ENCODE measurements around the gene AP3S2.
"Not testable (repeated sequence)": the region's sequence is repeated elsewhere in the genome, so short reads cannot be mapped to it uniquely, and the experiment has no call there.

Gene AP3S2

DNA sequence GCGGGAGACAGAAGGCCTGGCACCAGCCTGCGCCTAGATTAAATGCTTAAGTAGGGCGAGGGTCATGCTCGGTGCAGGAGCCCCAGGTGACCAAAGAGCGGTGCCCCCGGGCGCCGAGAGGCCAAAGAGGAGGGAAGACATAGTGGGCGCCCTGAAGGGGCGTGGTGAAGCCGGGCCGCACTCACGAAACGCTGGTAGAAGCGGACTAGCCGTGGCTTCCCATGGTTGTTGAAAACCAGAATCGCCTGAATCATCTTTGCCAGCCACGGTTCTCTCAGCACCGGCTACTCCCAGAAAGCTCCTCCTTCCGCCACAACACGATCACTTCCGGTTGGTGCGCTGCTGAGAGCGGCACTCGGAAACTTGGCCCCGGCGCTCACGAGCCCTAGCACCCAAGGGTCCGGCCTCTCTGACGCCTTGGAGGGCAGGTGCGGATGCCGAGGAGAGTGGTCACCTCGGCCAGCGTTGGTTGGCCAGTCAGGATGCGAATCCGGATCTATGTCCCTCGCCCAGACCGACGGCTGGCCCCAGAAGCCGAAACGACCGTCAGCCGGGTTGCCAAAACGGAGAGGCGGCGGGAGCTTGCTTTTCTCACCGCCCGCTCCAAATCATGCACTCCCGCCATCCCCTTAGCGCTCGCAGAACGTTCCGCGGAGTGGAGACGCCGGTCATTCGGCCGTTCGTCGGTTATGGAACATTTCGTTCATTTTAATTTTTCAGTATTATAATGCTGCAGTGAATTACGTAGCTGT lies at the start of gene AP3S2:
Gene AP3S2 (minus strand): TSS at position 299 of the 752 bp plus-strand sequence. CDS start 45 bp downstream, at position 254.
- peak within 1 kb of the TSS; percentile 97 for H3K4me3 Mint-ChIP-seq
- no peaks in the 10 kb centered on the region for H3K36me3 Mint-ChIP-seq
- no peaks in the 10 kb centered on the region for H3K9me3 Mint-ChIP-seq (ENCODE audit: low read depth)
- H3K4me1 Mint-ChIP-seq (ENCODE audit: low read depth), result peaks cover 37% of the 10 kb centered on the region
- H3K27ac Mint-ChIP-seq, result peak within 1 kb of the TSS; percentile 92
- H3K27me3 Mint-ChIP-seq, result no peaks in the 10 kb centered on the region

DNA sequence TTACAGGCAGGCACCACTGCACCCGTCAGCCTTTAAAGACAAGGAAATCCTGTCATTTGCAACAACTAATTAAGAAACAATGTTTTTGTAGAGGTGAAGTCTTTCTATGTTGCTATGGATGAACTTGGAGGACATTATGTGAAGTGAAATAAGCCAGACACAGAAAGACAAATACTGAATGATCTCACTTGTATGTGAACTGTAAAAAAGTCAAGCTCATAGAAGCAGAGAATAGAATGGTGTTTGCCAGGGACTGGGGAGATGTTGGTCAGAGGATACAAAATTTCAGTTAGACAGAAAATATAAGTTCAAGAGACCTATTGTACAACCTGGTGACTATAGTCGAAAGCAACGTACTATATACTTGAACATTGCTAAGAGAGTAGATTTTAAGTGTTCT lies 46.1 kb upstream of the AP3S2 start:
- Mint-ChIP-seq H3K4me1 (ENCODE audit: low read depth) (peaks cover 14% of the 10 kb centered on the region), H3K36me3 (no peaks in the 10 kb centered on the region), H3K27me3 (peaks cover 1% of the 10 kb centered on the region), H3K27ac (no peak overlapping the region), H3K9me3 (ENCODE audit: low read depth) (no peaks in the 10 kb centered on the region), H3K4me3 (no peak overlapping the region)

DNA sequence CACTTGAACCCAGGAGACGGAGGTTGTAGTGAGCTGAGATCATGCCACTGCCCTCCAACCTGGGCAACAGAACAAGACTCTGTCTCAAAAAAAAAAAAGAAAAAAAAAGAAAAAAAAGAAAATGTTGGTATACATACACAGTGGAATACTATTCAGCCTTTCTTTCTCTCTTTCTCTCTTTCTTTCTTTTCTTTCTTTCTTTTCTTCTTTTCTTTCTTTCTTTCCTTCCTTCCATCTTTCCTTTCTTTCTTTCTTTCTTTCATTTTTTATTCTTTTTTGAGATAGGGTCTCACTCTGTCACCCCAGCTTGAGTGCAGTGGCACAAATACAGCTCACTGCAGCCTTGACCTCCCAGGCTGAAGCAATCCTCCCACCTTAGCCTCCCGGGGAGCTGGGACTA lies 45.6 kb upstream of the AP3S2 start:
- not testable (repeated sequence) for H3K27ac Mint-ChIP-seq; H3K4me3 Mint-ChIP-seq; H3K27me3 Mint-ChIP-seq; H3K9me3 Mint-ChIP-seq (ENCODE audit: low read depth); H3K36me3 Mint-ChIP-seq
- H3K4me1 Mint-ChIP-seq (ENCODE audit: low read depth), result peaks cover 14% of the 10 kb centered on the region

DNA sequence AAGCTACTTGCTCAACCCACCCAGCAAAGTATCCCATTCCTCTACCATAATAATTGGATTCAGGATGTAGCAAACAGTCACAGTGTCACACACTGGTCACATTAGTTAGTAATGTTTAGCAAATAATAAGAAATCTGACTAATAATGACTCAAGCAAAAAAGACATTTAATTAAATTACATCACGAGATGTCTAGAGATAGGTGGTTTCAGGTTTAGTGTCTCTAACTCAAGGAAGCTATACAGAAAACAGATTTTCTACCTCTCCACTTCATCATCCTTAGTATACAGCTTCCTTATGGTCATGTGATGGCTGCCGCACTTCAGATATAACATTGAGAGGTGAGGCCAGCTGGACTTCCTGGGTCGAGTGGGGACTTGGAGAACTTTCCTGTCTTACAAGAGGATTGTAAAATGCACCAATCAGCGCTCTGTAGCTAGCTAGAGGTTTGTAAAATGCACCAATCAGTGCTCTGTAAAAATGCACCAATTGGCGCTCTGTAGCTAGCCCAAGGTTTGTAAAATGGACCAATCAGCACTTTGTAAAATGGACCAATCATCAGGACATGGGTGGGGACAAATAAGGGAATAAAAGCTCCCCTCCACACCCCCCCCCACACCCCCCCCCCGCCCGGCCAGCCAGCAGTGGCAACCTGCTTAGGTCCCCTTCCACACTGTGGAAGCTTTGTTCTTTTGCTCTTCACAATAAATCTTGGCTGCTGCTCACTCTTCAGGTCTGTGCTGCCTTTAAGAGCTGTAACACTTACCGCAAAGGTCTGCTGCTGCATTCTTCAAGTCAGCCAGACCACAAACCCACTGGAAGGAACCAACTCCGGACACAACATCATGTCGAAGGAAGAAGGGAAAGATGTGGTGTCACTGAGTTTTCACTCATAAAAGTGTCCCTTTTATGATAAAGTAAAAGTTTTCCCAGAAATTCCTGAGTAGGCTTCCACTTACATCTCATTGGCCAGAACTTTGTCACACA lies 43.9 kb upstream of the AP3S2 start:
- peaks cover 3% of the 10 kb centered on the region for H3K27me3 Mint-ChIP-seq
- no peaks in the 10 kb centered on the region for H3K36me3 Mint-ChIP-seq
- no peaks in the 10 kb centered on the region for H3K9me3 Mint-ChIP-seq (ENCODE audit: low read depth)
- no peak overlapping the region for H3K4me3 Mint-ChIP-seq
- H3K4me1 Mint-ChIP-seq (ENCODE audit: low read depth), result peaks cover 14% of the 10 kb centered on the region
- no peak overlapping the region for H3K27ac Mint-ChIP-seq

DNA sequence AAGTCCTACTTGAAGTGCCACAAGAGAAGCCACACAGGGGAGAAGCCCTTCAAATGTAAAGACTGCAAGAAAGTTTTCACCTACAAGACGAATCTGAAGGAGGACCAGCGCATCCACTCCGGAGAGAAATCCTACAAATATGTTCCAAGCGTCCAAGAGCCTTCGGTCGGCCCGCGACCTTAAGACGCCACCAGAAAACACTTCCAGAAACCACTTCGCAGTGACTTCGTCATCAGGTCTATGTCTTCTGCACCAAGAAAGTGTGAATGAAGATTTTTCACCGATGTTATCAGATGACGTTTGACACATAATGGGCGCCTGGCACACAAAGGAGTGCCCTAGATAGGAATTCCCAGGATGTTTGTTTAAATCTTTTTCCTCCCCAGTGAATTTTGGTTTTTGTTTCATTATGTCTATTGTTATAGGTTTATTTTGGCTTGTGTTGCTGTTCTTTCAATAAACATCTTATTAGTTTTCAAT lies 43.0 kb upstream of the AP3S2 start:
- Mint-ChIP-seq H3K9me3 (ENCODE audit: low read depth) (no peaks in the 10 kb centered on the region), H3K4me3 (no peak overlapping the region), H3K4me1 (ENCODE audit: low read depth) (peaks cover 14% of the 10 kb centered on the region), H3K27ac (no peak overlapping the region), H3K36me3 (peaks cover under 1% of the 10 kb centered on the region), H3K27me3 (peaks cover 3% of the 10 kb centered on the region)

DNA sequence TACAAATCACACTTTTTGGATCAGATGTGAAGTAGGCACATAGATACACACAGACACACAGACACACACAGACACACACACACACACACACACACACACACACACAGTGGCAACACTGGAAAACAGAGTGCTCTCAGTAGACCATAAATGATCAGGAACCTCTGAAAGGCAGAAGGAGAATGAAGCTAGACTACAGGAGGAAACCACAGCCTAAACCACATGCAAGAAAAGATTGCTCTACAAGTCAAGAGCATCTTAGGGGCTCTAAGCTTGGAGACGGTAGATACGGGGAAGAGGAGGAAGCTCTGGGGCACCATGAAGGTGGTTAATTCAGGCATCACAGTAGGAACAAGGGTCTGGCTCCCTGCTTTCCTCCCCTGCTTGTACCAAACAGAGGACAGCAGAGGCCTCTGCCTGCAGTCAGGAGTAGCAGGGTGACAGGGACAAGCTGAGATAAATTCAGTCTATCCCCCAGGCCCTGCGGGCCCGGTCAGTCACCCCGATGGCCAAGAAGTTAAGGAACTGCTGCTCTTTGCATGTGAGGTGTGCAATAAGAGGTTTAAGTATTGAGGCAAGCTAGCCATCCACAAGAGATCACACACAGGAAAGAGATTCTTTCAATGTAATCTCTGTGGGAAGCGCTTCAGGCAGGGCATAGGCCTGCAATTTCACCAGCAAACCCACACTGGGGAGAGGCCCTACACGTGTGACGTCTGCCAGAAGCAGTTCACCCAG lies 42.4 kb upstream of the AP3S2 start:
- peaks cover 3% of the 10 kb centered on the region for H3K27me3 Mint-ChIP-seq
- H3K4me3 Mint-ChIP-seq, result no peak overlapping the region

DNA sequence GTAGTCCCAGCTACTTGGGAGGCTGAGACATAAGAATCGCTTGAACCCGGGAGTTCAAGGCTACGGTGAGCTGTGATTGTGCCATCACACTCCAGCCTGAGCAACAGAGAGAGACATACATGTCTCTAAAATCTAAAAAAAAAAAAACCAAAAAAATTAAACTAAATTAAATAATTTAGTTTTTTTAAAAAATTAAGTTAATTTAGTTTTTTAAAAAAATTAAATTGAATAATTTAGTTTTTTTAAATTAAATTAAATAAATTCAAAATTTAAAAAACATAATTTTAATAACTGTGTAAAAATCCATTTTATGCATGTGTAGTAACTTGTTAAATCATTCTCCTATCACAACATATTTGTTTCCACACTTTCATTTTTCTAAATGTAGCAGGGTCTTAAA lies 39.1 kb upstream of the AP3S2 start:
- Mint-ChIP-seq H3K4me3 (no peak overlapping the region), H3K27me3 (peaks cover 2% of the 10 kb centered on the region), H3K36me3 (peaks cover 2% of the 10 kb centered on the region), H3K27ac (no peak overlapping the region), H3K9me3 (ENCODE audit: low read depth) (no peaks in the 10 kb centered on the region), H3K4me1 (ENCODE audit: low read depth) (peaks cover 12% of the 10 kb centered on the region)

More for the DNA sequence above, 42.4 kb upstream of the AP3S2 start:
- Mint-ChIP-seq H3K27ac (no peak overlapping the region), H3K4me1 (ENCODE audit: low read depth) (peaks cover 14% of the 10 kb centered on the region), H3K9me3 (ENCODE audit: low read depth) (no peaks in the 10 kb centered on the region), H3K36me3 (peaks cover 2% of the 10 kb centered on the region)

DNA sequence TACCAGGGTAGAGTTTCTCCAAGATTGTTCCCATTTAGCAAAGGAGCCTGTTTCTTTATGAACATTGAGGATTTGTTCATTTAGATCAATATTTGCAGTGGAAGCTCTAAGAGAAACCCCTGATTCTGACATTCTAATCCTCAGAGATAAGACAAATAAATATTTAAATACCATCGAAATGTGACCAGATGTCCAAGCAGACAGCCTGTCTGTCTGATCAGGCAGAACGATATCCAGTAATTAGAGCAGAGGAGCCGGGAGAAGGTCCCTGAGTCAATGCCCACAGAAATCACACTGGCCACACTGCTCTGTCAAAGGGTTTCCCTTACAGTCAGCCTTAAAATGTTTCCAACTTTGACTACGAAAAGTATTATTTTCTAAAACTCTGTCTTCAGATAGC lies 34.6 kb upstream of the AP3S2 start:
- no peaks in the 10 kb centered on the region for H3K4me1 Mint-ChIP-seq (ENCODE audit: low read depth)
- peaks cover 2% of the 10 kb centered on the region for H3K27me3 Mint-ChIP-seq
- no peak overlapping the region for H3K27ac Mint-ChIP-seq
- no peak overlapping the region for H3K4me3 Mint-ChIP-seq
- peaks cover 2% of the 10 kb centered on the region for H3K36me3 Mint-ChIP-seq
- H3K9me3 Mint-ChIP-seq (ENCODE audit: low read depth), result no peaks in the 10 kb centered on the region

DNA sequence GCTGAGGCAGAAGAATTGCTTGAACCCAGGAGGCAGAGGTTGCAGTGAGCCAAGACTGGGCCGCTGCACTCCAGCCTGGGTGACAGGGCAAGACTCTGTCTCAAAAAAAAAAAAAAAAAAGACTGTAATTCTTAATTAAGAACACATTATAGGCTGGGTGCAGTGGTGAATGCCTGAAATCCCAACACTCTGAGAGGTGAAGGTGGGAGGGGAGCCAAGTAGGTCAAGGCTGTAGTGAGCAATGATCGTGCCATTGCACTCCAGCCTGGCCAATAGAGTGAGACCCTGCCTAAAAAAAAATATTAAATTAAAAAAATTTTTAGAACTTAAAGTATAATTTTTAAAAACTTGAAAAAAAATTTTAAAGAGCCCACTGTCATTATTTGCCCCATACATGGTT lies 32.4 kb upstream of the AP3S2 start:
- H3K4me1 Mint-ChIP-seq (ENCODE audit: low read depth), result no peaks in the 10 kb centered on the region
- no peaks in the 10 kb centered on the region for H3K36me3 Mint-ChIP-seq
- H3K27me3 Mint-ChIP-seq, result no peaks in the 10 kb centered on the region
- H3K9me3 Mint-ChIP-seq (ENCODE audit: low read depth), result no peaks in the 10 kb centered on the region
- no peak overlapping the region for H3K4me3 Mint-ChIP-seq
- H3K27ac Mint-ChIP-seq, result no peak overlapping the region

DNA sequence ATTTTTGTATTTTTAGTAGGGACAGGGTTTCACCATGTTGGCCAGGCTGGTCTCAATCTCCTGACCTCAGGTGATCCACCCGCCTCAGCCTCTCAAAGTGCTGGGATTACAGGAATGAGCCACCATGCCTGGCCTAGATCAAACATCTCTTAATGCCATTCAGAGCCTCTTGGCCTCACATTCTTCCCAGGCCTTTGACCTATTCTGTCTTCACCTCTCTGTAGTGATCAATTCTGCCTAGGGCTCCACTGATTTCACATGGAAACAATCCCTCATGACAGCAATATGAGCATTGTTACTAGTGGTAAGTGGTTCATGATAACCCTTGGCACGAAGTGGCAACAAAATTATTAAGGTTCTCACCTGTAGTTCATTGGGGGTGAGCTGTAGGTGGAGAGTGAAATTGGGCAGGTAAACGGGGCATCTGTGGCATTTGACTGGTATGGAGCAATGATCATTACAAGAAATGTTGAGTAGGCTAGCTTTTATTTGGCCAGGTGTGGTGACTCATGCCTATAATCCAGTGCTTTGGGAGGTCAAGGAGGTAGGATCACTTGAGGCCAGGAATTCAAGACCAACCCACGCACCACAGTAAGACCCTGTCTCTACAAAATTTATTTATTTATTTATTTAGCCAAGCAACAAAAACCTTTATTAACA lies 23.8 kb upstream of the AP3S2 start:
- peaks cover 3% of the 10 kb centered on the region for H3K4me1 Mint-ChIP-seq (ENCODE audit: low read depth)
- no peak overlapping the region for H3K27ac Mint-ChIP-seq
- no peaks in the 10 kb centered on the region for H3K36me3 Mint-ChIP-seq
- H3K27me3 Mint-ChIP-seq, result peaks cover 8% of the 10 kb centered on the region
- no peaks in the 10 kb centered on the region for H3K9me3 Mint-ChIP-seq (ENCODE audit: low read depth)
- H3K4me3 Mint-ChIP-seq, result no peak overlapping the region

DNA sequence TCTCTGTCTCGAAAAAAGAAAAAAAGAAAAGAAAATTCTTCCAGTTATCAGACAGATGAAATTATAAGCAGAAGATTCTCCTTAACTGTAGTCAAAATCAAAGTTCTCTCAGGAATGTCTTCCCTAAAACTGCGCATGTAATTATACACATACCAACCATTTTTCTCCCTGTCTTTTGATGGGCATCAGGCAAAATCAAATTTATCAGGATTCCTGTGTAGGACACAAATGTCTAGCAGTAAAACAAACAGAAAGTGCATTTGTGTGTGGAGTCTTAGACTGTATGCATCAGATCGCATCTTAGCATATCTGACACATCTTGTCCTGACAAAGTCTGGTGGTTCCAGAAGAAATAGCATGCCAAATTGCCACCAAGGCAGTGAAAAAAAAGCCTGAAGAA lies 22.9 kb upstream of the AP3S2 start:
- H3K4me3 Mint-ChIP-seq, result no peak overlapping the region
- H3K27me3 Mint-ChIP-seq, result peaks cover 12% of the 10 kb centered on the region
- H3K9me3 Mint-ChIP-seq (ENCODE audit: low read depth), result no peaks in the 10 kb centered on the region
- H3K27ac Mint-ChIP-seq, result no peak overlapping the region
- H3K36me3 Mint-ChIP-seq, result no peaks in the 10 kb centered on the region
- peaks cover 5% of the 10 kb centered on the region for H3K4me1 Mint-ChIP-seq (ENCODE audit: low read depth)

DNA sequence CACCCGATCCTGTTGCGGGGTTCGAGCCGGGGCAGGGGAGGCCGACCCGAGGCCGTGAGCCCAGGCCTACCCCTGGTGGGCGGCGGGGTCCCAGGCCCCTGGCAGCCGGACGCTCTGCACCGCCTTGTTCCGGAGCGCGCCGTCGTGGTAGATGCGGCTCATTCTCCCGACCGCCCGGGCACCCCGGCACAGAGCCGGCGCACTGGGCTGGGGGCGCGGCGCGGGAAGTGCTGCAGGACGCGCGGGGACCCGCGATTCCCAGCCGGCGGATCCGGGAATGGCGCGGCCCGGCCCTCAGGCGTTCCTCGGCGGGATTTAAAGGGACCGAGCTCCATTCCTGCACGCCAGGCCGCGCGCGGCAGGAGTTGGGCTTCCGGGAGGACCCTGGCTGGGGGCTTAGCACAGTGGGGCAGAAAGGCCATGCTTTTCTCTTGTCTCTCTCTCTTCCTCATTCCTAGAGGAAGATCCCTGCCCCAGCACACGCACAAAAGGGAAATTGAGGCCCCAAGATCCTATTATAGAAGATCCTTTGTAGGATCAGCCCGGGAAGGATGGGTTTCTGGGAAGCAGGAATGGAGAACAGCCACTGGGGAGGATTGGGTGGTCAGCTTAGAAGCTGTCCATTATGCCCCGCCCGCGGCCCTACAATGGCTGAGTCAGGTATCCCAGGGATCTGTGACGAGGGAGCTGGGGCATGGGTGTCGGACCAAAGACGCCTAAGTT lies 19.0 kb upstream of the AP3S2 start, which contains the start of gene ARPIN:
Gene ARPIN (minus strand): TSS at position 279 of the 723 bp plus-strand sequence. CDS start 117 bp downstream, at position 162.
- Mint-ChIP-seq H3K27me3 (peaks cover 20% of the 10 kb centered on the region), H3K27ac (no peak within 1 kb of the TSS), H3K4me1 (ENCODE audit: low read depth) (peaks cover 8% of the 10 kb centered on the region), H3K4me3 (peak within 1 kb of the TSS; percentile 44), H3K36me3 (no peaks in the 10 kb centered on the region), H3K9me3 (ENCODE audit: low read depth) (no peaks in the 10 kb centered on the region)

DNA sequence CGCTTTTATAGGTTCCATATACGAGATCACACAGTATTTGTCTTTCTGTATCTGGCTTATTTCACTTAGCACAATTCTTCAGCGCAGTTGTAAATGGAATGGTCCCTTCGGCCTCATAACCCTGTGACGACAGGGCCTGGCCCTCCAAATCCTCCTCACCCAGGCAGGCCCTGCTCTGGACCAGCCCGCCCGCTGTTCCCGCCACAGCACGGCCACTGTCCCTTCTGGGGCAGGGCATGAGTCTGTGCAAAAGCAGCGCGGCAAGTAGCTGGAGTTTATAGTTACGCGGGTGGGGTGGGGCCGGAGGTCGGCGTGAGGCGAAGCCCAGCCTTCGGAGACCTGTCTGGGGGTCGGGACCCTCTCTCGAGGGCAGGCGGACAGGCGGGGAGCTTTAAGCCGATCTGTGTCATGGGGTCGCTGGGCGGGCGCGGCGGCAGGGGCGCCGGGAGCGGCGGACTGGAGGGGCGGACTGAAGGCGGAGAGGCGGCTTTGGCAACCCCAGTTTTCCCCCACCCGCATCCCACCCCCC lies 18.4 kb upstream of the AP3S2 start:
- no peaks in the 10 kb centered on the region for H3K36me3 Mint-ChIP-seq
- peaks cover 8% of the 10 kb centered on the region for H3K4me1 Mint-ChIP-seq (ENCODE audit: low read depth)
- no peaks in the 10 kb centered on the region for H3K9me3 Mint-ChIP-seq (ENCODE audit: low read depth)
- H3K4me3 Mint-ChIP-seq, result peak overlapping the region; percentile 38
- H3K27ac Mint-ChIP-seq, result no peak overlapping the region
- peaks cover 20% of the 10 kb centered on the region for H3K27me3 Mint-ChIP-seq

All from activated naive CD8-positive, alpha-beta T cell (primary cell).